Activated CD8-positive, alpha-beta memory T cell treated with anti-CD3 and anti-CD28 coated beads for 4 hours (primary cell): ENCODE measurements around the gene FRG2.
"Not testable (repeated sequence)": the region's sequence is repeated elsewhere in the genome, so short reads cannot be mapped to it uniquely, and the experiment has no call there.

Source experiments
- DNase-seq, 2 donors: peaks; one replicate each; pipeline ENCODE4 v3.0.0-alpha.2; 2020; ENCODE audit warnings: low read depth in 2 of 2

The FRG2 gene

GRCh38 chr4:190016369-190017289, 10.4 kb downstream of the FRG2 start:
- no peak for DNase-seq

- DNase-seq: no peak
Measured at GRCh38 chr4:190015538-190016368, 11.3 kb downstream of the FRG2 start.

- DNase-seq: no peak
Measured at GRCh38 chr4:190014771-190015537, 12.1 kb downstream of the FRG2 start.

GRCh38 chr4:189989941-189990340, 37.1 kb downstream of the FRG2 start:
- DNase-seq: not testable (repeated sequence)

- DNase-seq: no peak
Measured at GRCh38 chr4:189988877-189989431, 38.1 kb downstream of the FRG2 start.

GRCh38 chr4:189985651-189986243, 41.3 kb downstream of the FRG2 start:
- not testable (repeated sequence) for DNase-seq

- DNase-seq: not testable (repeated sequence)
Measured at GRCh38 chr4:189984661-189985060, 42.4 kb downstream of the FRG2 start.

GRCh38 chr4:189983916-189984526, 43.0 kb downstream of the FRG2 start:
- DNase-seq: not testable (repeated sequence)

- DNase-seq: no peak
Measured at GRCh38 chr4:189981970-189982369, 45.1 kb downstream of the FRG2 start.

- not testable (repeated sequence) for DNase-seq
Measured at GRCh38 chr4:189980292-189980691, 46.8 kb downstream of the FRG2 start.

- no peak for DNase-seq
Measured at GRCh38 chr4:189979196-189980047, 47.6 kb downstream of the FRG2 start.
